ENCODE results near the gene CDK2.

- TF ChIP-seq CTCF (IDR thresholded peaks at IDR 0.05) (no peak), POLR2A (IDR thresholded peaks at IDR 0.05) (no peak), EP300 (IDR thresholded peaks at IDR 0.05) (no peak)
Observed at GRCh38 chr12:55925371-55925770, 41.3 kb upstream of the CDK2 start.

Measured in ovary (tissue), 3 donors.